Stimulated activated CD4-positive, alpha-beta T cell treated with anti-CD3 and anti-CD28 coated beads, TNF-alpha, amount 100 ng/mL, for 1 hour (primary cell): ENCODE measurements around the gene COMP.
"Not testable (repeated sequence)": the region's sequence is repeated elsewhere in the genome, so short reads cannot be mapped to it uniquely, and the experiment has no call there.

ENCODE experiments used
- DNase-seq, 3 donors: peaks; one replicate each; pipeline ENCODE4 v3.0.0-alpha.2; 2020; ENCODE audit warnings: low read depth in 3 of 3, low spot score in 1 of 3

Gene COMP

GRCh38 chr19:18749362-18750231 lies 41.5 kb downstream of the COMP start:
- no peak for DNase-seq

- DNase-seq: no peak
These were observed 44.4 kb downstream of the COMP start for GRCh38 chr19:18746401-18747325.

GRCh38 chr19:18745931-18746330 lies 45.2 kb downstream of the COMP start:
- no peak for DNase-seq

- no peak for DNase-seq
These were observed 45.9 kb downstream of the COMP start for GRCh38 chr19:18745012-18745735.

- DNase-seq: no peak
These were observed 47.2 kb downstream of the COMP start for GRCh38 chr19:18743784-18744418.

- no peak for DNase-seq
These were observed 48.0 kb downstream of the COMP start for GRCh38 chr19:18742838-18743783.

GRCh38 chr19:18742324-18742723 lies 48.8 kb downstream of the COMP start:
- DNase-seq: no peak

- no peak for DNase-seq
These were observed 49.7 kb downstream of the COMP start for GRCh38 chr19:18741124-18742121.

GRCh38 chr19:18738961-18739690 lies 52.0 kb downstream of the COMP start:
- DNase-seq: no peak

GRCh38 chr19:18737954-18738351 lies 53.2 kb downstream of the COMP start:
- no peak for DNase-seq

- no peak for DNase-seq
These were observed 53.7 kb downstream of the COMP start for GRCh38 chr19:18737337-18737953.

- no peak for DNase-seq
These were observed 54.4 kb downstream of the COMP start for GRCh38 chr19:18736415-18737336.

GRCh38 chr19:18735752-18736151 lies 55.4 kb downstream of the COMP start:
- no peak for DNase-seq

GRCh38 chr19:18735324-18735723 lies 55.8 kb downstream of the COMP start:
- DNase-seq: no peak

- DNase-seq: not testable (repeated sequence)
These were observed 57.3 kb downstream of the COMP start for GRCh38 chr19:18733762-18734332.

GRCh38 chr19:18733196-18733647 lies 57.9 kb downstream of the COMP start:
- DNase-seq: no peak
